HuH-7 (cell line): ENCODE measurements around the gene ITGBL1.

Source experiments
- DNase-seq: peaks from one replicate; pipeline ENCODE4 v3.0.0; 2011; ENCODE audit warnings: low spot score

Gene ITGBL1

DNA sequence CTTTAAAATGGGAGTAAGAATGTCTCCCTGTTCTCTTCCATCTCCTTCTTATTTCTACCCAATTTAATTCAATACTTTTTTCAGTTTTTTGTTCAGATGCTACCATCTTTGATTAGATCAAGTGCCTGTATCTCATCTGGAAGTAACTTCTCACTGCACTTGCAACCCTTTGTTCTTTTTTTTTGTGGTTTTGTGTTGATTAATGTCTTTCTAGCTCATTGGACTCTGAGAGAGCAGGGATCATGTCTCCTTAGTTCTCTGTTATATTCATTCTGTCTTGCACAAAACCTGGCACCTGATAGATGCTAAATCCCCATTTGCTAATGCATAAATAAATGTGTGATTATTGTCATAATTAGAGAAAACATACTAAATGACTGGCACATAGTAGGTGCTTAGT, 834 bp upstream of the ITGBL1 start:
- DNase-seq: no peak

DNA sequence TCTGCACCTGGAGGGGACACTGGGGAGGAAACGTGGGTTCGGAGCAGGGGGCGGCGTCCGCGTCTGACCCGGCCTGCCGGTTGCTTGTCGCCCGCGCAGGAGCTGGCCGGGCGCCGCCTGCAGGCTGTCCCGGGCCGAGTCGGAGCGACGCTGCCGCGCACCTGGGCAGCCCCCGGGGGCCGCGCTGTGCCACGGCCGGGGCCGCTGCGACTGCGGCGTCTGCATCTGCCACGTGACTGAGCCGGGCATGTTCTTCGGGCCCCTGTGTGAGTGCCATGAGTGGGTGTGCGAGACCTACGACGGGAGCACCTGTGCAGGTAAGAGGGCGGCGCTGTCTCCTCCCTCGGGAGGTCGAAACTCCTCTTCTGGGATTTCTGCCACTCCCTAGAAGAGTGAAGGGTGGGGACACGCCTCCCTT, 1.3 kb downstream of the ITGBL1 start:
- no peak for DNase-seq

DNA sequence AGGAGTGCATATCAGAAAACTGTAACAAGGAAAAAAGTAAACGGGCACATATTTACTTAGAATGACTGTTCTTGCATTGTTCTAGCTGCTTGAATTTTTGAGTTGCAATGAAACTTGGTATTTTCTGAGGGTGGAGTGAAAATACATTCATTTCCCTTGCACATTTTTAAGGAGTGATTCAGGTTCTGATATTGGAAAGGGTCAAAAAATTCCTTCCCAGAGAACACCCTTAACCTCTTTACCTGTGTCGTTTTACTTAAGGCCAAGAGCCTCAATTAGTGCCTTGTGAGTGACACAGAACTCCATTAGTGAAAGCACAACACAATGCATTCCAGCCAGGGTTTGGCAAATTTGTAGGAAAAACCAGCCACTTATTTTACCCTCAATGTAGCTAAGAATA, 2.3 kb downstream of the ITGBL1 start:
- no peak for DNase-seq

DNA sequence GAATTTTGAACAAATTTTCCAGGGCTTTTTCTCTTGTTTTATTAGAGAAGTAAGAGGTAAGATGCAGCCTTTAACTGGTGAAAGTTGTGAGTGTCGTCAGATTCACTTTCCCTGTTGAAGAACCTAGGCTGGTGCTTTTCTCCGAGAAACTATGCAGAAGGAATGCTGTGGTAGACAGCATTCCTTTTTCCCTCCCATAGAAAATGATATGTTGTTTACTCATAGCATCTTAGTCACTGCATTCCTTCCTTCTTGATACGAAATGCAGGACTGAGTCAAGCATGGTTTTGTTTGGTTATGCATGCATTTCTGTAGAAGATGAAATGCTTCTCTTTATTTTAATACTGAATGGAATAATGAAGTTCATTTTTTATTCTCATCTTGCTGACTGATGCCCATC, 3.4 kb downstream of the ITGBL1 start:
- no peak for DNase-seq

DNA sequence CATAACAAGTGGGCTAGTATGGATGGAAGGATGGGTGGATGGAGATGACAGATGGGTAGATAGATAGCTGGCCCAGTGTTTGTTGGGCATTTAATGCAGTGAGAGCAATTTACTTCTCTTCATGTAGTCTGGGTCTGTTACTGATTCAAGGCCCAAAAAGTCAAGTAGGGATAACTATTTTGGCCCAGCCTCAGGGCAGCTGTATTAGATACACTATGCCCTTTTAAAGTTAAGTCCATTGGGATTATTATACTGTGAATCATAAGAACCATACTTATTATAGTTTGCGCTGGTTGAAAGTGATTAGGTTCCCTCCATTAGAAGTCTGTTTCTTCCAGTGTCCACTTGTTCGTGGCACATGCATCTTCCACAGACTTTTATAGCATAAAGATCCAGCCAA, 4.7 kb downstream of the ITGBL1 start:
- DNase-seq: no peak

DNA sequence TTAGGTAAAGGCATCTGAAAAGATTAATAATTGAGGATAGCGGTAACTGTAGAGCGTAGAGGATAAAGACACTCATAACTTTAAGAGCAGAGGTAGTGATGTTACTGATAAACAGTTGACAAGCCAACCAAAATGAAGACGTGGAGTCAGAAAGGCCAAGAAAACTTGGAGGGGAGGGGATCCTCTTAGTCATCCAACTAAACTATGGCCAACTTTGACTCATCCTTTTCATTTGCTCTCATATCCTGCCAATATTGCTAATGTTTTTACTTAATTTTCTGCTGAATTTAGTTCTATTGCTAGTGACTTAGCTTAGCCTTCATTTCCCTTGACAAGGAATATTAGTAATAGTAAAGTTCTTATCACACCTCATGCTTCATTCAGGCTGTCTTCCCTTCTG, 13.4 kb downstream of the ITGBL1 start:
- no peak for DNase-seq

DNA sequence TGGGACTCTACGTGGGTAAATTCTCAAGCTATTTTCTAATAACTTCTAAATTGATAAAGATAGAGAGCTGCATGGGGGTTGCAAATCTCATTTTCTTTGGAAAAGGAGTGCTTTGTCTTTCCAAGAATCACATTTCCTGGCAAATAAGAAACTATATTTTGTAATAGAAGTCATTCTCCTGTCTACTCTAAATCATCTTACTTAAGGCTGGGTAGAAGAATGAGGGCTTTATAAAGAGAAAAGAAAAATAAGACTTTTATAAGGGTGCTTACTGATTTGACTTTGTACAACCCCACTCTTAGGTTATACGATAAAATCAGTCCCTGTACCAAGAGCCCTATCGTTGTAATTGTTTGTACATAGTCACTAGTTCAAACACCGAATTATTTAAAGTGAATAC, 14.9 kb downstream of the ITGBL1 start:
- DNase-seq: no peak

DNA sequence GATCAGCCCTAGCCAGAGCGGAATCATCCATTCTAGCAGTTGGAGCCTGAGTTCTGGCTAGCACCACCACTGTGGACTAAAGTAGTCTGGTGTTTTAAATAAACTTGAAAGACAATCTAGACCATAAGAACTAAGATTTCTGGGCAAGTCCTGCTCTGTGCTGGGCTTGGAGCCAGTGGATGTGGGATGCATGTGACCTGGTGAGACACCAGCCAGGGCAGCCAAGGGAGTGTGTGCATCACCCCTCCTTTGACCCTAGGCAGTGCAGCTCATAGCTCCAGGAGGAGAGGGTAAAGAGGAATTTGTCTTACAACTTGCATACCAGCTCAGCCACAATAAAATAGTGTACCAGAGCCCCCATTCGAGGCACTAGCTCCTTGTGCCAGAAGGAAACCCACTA, 21.0 kb downstream of the ITGBL1 start:
- no peak for DNase-seq

DNA sequence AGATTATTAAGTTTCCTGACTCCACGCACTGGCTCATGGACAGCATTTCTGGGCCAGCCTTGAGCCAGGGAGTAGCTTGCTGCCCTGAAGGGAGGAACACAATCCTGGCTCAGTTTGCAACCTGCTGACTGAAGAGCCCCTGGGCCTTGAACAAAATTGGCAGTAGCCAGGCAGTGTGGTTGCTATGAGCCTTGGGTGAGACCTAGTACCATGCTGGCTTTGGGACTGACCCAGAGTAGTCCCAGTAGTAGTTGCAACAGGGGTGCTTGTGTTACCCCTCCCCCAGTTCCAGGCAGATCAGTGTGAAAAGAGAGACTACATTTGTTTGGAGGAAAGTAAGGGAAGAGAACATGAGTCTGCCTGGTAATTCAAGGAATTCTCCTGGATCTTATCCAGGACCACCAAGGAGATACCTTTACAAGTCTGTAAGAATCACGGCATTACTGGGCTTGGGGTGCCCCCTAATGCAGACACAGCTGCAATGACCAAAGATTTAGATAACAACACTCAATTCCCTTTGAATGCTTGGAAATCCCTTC, 22.0 kb downstream of the ITGBL1 start:
- DNase-seq: no peak

DNA sequence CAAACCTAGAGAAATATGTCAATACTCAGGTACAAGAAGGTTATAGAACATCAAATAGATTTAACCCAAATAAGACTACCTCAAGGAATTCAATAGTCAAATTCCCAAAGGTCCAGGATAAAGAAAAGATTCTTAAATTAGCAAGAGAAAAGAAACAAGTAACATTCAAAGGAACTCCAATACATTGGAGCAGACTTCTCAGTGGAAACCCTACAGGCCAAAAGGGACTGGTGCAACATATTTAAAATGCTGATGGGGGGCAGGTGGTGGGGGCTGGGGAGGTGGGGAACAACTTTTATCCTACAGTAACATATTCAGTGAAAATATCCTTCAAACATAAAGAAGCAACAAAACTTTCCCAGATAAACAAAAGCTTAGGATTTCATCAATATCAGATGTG, 23.1 kb downstream of the ITGBL1 start:
- no peak for DNase-seq

DNA sequence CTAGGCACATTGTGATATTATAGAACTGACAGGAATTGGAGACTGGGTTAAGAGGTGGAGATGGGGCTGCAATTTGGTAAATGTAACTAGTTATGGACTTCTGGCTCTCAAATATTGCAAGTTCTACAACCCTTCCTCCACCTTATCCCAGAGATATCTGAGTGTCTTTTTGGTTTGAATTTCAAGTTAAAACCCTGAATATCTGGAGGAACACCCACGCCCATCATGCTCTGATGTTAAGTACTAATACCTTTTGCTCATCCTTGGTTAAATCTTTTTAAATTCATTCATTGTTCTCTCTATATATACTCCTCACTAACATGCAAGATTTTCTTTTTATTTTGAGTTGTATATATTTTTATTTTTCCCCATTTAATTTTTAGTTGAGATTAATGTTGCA, 28.9 kb downstream of the ITGBL1 start:
- no peak for DNase-seq

DNA sequence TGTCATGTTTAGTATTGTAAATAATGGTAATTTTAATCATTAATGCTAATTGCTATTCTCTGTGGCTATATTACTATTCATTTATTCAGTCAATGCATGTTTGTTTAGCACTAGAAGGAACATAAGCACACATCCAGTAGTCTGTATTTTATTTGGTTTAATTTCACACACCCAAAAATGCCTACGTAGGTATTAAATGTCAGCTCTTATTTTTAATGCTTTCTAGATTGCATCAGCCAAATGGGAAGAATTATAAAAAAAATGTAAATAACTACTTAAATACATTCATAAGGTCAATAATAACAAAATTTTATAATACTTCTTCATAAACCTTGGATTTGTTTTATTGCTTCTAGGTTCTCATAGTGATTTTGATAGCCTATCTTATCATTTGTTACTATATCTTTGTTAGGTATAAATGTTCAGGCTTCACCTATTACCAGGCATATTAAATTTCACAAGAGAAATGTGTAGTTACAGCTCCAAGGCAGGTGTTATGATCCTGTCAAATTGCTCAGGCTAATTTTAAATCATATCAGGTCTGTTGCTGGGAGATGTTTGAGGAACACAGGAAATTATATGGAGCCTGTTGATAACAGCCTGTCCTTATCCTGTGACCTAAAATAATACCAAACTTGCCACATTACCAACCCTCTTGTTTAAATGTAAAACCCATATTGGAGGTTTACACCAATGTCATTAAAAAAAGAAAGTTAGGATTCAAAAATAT, 34.4 kb downstream of the ITGBL1 start:
- DNase-seq: no peak

DNA sequence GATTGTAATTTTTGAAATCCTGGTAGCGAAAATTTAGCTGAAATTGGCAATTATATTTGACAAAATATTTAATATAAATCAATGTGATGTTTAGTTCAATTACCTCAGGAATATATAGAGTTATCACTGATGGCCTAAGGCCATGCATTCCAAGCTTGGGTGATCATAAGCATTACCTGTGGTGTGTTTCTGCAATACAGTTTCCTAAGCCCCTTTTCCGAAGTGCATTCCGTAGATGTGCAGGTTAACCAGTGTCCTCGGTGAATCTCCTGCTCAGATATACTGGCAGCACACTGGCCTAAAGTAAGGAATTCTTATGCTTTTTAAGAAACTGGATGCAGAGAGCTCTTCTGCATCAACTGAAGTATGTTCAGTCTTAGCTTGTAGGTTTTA, 35.0 kb downstream of the ITGBL1 start:
- DNase-seq: no peak

DNA sequence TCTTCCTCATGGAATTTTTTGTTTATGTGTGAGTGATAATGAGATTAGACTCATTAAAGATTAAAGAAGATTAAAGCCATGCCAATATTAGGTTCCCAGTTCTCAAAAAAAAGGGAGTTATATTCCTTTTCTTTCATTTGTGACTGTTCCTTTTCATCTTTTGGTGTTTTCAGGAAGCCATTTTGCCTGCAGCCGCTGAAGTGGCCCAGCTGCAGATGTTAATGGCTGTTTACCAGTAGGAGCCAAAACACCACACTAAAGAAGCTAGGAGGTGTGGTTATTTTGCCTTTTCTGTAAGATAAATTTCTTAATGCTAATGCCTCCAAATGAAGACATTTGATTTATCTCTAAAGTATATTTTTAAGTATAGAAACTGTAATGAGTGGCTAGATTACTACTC, 36.3 kb downstream of the ITGBL1 start:
- no peak for DNase-seq

DNA sequence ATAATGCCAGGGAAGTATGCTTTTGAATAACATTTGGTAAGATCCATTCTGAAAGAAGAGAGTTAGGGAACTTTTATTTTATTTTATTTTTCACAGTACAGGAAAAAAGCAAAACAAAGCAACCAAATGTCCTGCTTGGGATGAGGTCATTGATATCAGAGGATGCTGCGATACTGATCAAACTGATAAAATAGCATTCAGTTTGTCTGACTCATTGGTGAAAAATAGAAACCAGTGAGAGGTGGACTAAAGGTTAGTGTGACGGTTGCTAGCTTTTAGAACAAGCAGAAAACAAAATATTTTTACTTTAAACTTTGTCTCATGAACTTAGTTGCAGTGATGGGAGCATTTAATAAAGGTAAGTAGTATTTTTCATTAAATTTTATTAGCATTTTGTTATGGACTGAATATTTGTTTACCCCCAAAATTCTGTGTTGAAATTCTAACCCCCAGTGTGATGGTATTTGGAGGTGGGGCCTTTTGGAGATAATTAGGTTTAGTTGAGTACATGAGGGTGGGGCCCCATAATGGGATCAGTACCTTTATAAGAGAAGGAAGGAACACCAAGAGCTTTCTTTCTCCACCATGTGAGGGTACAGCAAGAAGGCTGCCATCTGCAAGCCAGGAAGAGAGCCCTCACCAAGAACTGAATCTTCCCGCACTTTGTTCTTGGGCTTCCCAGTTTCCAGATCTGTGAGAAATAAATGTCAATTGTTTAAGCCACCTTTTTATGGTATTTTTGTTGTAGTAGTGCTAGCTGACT, 37.3 kb downstream of the ITGBL1 start:
- no peak for DNase-seq

DNA sequence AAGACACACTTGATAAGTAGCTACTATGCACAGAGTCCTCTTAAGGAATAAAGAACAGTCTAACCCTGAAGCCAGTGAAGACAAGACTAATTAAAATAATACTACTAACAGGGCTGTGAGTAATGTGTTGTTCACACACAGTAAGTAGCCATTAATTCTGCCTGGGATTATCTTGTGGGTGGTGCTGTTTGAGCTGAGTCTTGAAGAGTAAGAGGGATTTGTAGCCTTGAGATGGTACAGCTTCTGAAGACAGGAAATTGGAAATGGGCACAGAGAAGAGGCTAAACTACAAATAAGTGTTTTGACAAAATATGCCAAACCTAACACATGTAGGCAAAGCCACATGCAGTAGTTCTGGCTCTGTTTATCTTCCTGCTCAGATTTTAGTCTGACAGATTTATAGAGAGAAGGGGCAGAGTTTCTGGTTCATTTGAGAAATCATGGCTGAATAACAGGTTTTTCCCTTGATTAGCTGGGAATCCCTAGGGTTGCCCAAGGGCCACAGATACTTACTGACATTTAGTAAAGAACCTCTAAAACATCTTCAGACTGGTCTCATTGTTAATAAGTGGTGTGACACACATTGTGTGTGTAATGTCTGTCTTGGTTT, 38.0 kb downstream of the ITGBL1 start:
- no peak for DNase-seq

DNA sequence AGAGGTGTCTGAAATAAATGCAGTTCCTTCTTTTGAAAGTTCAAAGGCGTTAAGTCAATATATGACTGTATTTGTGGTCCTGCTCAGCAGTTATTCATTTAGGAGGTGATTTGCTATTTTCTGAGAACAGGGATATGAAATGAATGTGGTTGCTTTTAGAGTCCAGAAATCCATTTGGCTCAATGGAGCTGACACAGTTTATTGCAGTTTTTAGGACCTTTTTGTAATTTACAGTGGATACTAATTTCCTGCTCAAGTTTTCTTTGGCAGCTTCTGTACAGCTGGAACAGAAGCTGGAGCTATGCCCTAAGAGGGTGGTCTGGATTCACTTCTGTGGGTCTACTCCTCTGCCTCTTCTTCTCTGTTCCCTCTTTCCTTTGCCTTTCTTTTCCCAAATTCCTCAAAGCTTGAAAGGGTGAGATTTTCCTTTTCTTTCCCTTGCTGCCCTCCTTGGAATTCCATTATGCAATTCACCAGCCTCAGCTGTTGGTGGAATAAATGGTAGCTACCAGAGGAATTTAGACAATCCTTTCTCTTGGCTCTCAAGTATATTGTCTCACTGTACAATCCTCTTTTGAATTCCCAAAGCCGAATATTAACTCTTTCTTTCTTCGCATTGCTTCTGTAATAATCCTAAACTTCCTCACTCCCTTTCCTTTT, 39.9 kb downstream of the ITGBL1 start:
- no peak for DNase-seq

DNA sequence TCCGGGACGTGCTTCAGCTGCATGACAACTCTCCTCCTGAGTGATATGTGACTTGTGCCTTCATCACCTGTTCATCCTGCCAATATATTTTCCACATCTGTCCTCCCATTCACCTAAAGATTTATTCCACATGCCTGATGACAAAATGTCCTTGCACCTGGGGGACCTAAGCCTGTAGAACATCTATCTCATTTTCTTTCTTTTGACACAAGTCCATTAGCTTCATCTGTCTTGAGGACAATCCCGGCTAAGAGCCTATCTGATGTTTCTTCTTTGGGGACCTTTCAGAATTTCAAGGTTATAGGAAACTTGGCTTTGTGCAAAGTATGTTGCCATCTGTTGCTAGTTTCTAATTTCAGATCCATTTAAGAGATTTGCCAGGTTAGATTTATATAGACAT, 41.1 kb downstream of the ITGBL1 start:
- no peak for DNase-seq

DNA sequence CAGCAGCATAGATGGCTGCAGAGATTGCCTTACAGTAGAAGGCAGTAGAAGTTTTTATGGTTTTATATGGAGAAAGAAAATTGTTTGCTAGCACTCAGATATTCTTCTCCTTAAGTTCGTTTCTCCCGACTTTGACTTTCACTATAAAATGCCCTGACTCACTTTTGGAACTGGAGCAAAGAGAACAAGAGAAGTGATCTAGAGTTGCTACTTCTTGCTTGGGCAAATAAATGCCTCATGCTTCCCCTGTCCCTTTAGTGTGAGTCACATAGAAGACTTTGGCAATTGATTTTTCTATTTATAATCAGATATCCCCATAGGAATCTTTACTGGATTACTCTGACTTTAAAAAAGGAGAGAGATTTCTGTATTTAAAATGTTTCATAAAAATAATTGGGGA, 46.9 kb downstream of the ITGBL1 start:
- no peak for DNase-seq

DNA sequence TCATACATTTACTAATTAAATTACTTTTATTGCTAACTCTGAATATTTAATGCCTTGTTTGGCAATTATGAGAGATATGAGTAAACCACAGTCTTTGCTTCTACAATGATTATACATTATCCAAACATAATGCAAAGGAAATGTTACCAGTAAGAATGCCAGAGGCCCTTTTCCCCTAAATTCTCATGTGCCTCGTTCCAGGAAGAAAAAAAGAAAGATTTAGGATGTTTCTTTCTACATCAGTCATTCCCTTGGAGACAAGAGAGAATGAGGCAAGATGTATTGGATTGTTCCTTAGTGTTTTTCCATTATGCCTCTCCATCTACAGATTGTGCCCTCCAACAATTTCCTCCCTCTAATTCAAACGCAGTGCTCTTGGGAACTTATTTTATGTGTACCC, 50.1 kb downstream of the ITGBL1 start:
- no peak for DNase-seq

DNA sequence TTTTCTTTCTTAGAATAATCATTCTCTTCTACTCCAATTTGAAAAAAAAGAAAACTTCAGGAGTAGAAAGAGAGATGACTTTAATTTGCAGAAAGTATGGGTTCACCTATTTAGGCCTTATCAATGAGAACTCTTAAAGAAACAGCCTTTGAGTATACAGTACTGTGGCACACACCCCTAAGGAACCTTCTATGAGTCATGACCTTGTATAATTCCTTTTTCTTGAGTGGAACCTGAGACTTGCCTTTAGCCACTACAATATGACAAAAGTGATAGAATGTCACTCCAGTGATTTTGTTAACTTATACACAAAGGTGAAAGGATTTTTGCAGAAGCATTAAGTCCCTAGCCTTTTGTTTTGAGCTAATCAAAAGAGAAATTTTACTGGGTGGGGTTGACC, 58.7 kb downstream of the ITGBL1 start:
- DNase-seq: no peak

DNA sequence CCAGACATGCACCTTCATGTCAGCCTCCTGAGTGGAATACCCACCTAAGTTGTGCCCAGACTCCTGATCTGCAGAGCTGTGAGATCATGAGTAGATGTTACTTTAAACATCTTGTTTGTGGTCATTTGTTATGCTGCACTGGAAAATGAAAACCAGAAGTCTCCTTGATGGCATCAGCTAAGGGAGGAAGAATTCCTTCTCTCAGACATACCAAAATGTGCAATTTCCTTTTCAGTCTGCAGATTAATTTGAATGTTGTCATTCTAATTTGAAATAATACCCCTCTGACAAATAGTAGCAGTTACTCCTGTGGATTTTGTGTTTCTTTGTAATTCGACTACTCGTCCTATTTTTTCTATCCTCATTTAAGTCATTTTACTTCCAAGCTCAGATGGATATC, 59.3 kb downstream of the ITGBL1 start:
- no peak for DNase-seq

DNA sequence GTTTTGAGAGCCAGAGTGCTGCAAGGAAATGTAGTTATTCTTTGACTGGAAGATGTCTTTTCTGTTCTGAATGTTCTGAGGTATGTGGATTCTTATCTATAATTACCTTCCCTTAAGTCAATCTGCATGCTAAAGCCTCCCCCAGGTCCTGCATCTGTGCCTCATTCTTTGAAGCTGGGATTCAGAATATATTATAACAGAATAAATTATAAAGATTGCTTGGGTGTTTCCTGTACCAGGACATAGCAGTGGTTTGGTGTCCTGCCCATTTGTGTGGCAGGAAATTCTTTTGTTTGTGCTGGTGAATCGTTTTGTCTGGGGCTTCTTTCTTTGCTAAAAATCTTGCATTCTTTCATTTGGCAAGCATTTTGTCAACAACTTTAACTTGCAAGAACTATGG, 60.2 kb downstream of the ITGBL1 start:
- DNase-seq: no peak
